ENCODE measurements around the gene HS3ST3B1.

GRCh38 chr17:14334276-14334840, 33.5 kb downstream of the HS3ST3B1 start:
- TF ChIP-seq CTCF (IDR thresholded peaks at IDR 0.05) (no peak), POLR2A (IDR thresholded peaks at IDR 0.05) (no peak)
